NCI-H146 treated with DMSO at 0.1 percent for 48 hours (cell line): ENCODE results near the gene CRCP.
"Not testable (repeated sequence)": the region's sequence is repeated elsewhere in the genome, so short reads cannot be mapped to it uniquely, and the experiment has no call there.

Experiments
- DNase-seq: peaks from one replicate; lab custom pipeline; 2025; ENCODE audit not compliant: unreplicated experiment; lab: John Stamatoyannopoulos, UW

The CRCP gene

GRCh38 chr7:66152371-66153191 lies 37.9 kb downstream of the CRCP start:
- DNase-seq = peak; percentile 2

- no peak for DNase-seq
Observed at GRCh38 chr7:66153691-66154090, 39.0 kb downstream of the CRCP start.

GRCh38 chr7:66156035-66156434 lies 41.4 kb downstream of the CRCP start:
- not testable (repeated sequence) for DNase-seq

- DNase-seq = no peak
Observed at GRCh38 chr7:66157060-66157459, 42.4 kb downstream of the CRCP start.

- DNase-seq = no peak
Observed at GRCh38 chr7:66162622-66163021, 48.0 kb downstream of the CRCP start.

- no peak for DNase-seq
Observed at GRCh38 chr7:66163186-66163610, 48.6 kb downstream of the CRCP start.

- DNase-seq = no peak
Observed at GRCh38 chr7:66164356-66164755, 49.7 kb downstream of the CRCP start.

- DNase-seq = peak; percentile 4
Observed at GRCh38 chr7:66167773-66168387, 53.2 kb downstream of the CRCP start.

- no peak for DNase-seq
Observed at GRCh38 chr7:66169616-66170015, 55.0 kb downstream of the CRCP start.

- no peak for DNase-seq
Observed at GRCh38 chr7:66170309-66171231, 55.9 kb downstream of the CRCP start.

- DNase-seq = not testable (repeated sequence)
Observed at GRCh38 chr7:66172536-66173401, 58.1 kb downstream of the CRCP start.

GRCh38 chr7:66173856-66174255 lies 59.2 kb downstream of the CRCP start:
- no peak for DNase-seq

- DNase-seq = not testable (repeated sequence)
Observed at GRCh38 chr7:66175006-66175405, 60.4 kb downstream of the CRCP start.

GRCh38 chr7:66176914-66177313 lies 62.3 kb downstream of the CRCP start:
- DNase-seq = no peak

GRCh38 chr7:66178258-66178657 lies 63.6 kb downstream of the CRCP start:
- no peak for DNase-seq

- DNase-seq = no peak
Observed at GRCh38 chr7:66181329-66181728, 66.7 kb downstream of the CRCP start.

GRCh38 chr7:66181845-66182244 lies 67.2 kb downstream of the CRCP start:
- no peak for DNase-seq

- DNase-seq = no peak
Observed at GRCh38 chr7:66182920-66183319, 68.3 kb downstream of the CRCP start.

- no peak for DNase-seq
Observed at GRCh38 chr7:66183700-66184099, 69.1 kb downstream of the CRCP start.

- no peak for DNase-seq
Observed at GRCh38 chr7:66185680-66186187, 71.1 kb downstream of the CRCP start.
